NCI-H2227 treated with DMSO at 0.1 percent for 48 hours (cell line): ENCODE measurements around the gene ARHGEF12.

ENCODE experiments used
- DNase-seq: peaks from one replicate; lab custom pipeline; 2025; lab: John Stamatoyannopoulos, UW

Gene ARHGEF12

DNA sequence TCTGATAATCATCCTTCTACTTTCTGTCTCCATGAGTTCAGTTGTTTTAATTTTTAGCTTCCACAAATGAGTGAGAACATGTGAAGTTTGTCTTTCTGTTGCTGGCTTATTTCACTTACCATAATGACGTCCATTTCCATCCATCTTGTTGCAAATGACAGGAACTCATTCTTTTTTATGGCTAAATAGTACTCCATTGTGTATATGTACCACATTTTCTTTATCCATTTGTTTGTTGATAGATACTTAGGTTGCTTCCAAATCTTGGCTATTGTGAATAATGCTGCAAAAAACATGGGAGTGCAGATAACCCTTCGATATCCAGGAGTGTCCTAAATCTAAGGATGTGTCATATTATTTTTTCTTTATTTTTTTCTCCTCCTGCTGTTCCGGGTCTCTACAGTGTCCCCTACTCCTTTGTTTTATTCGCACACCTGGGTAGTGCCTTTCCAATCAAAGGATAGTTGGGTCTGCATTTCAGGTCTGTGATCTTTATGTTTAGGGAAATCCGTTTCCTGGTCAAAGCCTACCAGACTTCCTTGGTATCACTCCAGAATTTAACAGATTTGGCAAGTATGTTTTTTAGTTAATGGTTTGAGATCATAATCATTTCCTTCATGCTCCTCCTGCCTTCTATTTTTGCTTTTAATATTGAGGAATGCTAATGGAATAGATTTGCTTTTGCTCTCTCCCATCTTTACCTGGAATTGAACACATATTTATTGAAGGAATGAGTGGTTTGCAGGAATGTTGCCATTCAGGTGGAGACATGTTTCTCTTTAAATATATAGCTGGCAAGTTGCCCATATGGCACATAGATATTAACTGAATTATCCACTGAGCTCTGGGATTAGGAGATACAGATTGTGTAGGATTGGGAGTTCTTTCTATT is 53.7 kb downstream of the ARHGEF12 start:
- DNase-seq, result no peak

DNA sequence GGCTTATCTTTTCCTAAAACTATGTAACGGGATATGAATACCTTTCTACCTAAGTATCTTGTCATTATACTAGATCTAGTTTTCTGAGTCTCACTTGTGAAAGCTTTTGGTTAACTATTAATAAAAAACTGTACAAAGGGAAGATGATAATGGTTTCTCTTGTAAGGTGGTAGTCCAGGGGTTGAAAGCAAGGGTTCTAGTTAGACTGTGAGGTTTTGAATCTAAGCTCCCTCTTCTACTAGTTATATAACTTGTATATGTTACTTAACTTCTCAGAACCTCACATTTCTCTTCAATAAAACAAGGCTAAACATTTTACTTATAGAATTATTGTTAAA is 54.3 kb downstream of the ARHGEF12 start:
- DNase-seq, result no peak

DNA sequence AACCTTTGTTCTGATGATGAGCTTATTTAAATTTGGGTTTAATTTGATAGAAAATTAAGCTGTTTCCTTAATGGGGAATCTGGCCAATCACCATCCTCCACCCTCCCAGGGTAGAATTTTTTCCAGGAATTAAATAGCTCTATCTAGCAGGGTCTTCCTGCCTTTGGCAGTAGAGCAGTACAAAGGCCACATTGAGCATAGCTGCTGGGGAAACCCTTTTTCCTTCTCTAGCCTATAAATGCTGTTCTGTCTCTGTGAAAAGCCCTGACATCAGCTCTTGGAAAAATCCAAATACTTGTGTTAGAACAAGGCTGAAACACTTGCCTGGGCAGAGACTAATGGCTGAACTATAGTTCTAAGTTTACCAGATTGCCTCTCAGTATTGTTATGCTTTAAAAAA is 55.1 kb downstream of the ARHGEF12 start:
- DNase-seq, result no peak

DNA sequence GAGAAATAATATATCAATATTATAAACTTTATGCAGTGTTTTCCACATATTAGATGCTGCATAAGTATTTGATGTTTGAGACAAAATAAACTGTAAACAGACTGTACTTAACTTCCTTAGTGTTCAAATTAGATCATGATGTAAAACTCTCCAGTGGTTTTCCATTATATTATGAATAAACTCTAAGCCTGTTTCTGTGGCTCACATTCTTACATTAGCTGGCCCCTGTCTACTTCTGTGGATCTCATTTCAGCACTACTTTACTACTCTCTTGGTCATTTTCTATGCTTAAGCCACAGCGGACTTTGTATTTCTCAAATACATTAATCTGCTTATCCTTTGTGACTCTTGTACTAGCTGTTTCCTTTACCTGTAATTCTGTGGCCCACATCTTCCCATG is 55.6 kb downstream of the ARHGEF12 start:
- no peak for DNase-seq

DNA sequence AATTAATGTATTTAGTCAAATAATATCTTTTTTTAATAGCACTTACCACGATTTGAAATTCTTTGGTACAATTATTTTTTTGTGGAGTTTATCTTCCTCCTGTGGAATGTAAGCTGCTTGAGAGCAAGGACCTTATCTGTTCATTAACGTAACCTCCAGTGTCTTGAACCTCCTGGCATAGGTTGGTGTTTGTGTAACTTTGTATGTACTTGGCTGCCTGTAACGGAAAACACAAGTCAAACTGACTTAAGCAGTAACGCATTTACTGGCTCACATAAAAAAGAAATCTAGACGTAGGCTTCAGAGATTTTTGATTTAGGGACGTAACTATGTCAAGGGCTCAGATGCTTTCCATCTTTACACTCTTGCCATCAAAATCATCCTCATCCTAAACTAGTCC is 56.1 kb downstream of the ARHGEF12 start:
- DNase-seq, result no peak

DNA sequence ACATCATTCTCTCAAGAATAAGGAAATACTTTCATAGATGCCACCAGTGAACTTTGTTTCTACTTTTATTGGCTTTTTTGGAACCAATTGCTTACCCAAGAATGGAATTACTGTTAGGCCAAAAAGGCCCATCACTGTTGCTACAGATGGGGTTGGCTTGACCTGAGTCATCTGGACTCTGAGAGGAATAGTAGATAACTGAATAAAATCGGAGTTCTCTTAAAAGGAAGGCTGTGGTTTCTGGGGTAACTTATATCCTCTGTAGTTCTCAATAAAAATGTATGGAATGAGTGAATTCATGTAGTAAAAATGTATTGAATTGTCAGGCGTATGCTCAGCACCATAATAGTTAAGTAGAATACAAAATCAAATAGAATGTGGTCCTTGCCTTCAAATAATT is 56.6 kb downstream of the ARHGEF12 start:
- DNase-seq, result no peak

DNA sequence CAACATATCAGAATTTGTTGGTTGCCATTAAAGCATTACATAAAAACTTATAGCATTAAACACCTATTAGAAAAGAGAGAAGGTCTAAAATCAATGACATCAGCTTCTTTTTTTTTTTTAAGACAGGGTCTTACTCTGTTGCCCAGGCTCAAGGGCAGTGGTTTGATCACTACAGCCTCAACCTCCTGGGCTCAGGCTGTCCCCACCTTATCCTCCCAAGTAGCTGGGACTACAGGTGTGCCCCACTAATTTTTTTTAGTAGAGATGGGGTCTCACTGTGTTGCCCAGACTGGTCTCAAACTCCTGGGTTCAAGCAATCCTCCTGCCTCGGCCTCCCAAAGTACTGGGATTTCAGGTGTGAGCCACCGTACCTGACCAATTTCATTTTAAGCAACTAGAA is 57.9 kb downstream of the ARHGEF12 start:
- no peak for DNase-seq

DNA sequence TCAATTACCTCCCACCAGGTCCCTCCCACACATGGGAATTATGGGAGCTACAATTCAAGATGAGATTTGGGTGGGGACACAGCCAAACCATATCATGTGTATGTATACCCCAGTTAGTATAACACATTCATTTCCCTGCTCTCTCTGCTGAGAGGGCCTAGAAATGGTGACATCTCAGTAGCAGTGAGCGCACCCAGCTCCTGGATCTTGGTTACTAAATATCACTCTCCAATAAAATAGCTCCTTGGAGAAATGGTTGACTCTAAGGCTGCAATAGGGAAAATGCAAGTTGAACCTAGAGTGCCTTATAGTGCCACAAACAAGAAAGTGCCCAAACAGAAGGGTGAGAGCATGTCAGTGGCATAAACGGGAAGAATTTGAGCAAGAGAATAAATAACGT is 59.6 kb downstream of the ARHGEF12 start:
- DNase-seq, result no peak

DNA sequence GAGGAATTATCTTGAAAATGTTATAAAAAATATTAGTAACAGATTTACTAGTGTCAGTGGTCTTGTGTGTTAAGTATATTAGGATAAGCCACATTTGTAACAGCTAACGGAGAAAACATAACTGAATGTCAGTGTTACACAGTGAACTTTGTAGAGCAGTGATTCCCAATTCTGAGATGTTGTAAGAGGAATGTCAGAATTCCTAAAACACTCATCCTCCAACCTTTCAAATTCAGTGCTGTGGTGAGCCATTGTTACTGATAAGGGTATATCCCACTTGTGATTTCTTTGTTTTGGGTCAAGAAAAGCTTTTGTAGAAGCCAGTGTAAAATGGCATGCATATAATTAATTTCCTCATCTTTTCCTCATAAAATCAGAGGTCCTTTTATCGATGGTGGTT is 61.9 kb downstream of the ARHGEF12 start:
- no peak for DNase-seq

DNA sequence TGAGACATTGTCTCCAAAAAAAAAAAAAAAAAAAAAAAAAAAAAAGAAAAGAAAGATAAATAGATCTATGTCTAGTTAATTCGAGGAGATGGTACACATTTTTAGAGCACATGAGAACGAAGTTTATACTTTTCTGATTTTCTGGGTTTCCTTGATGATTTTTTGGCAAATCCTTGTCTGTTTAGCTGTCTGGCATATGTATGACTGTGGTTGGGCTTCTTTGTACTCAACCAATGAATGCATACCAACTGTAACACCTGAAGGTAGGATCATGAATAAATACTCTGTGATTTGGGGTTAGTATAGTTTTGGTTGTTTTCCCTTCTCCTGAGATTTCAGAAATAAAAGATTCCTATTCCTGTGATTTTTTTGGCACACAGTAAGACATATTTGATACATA is 63.1 kb downstream of the ARHGEF12 start:
- no peak for DNase-seq

DNA sequence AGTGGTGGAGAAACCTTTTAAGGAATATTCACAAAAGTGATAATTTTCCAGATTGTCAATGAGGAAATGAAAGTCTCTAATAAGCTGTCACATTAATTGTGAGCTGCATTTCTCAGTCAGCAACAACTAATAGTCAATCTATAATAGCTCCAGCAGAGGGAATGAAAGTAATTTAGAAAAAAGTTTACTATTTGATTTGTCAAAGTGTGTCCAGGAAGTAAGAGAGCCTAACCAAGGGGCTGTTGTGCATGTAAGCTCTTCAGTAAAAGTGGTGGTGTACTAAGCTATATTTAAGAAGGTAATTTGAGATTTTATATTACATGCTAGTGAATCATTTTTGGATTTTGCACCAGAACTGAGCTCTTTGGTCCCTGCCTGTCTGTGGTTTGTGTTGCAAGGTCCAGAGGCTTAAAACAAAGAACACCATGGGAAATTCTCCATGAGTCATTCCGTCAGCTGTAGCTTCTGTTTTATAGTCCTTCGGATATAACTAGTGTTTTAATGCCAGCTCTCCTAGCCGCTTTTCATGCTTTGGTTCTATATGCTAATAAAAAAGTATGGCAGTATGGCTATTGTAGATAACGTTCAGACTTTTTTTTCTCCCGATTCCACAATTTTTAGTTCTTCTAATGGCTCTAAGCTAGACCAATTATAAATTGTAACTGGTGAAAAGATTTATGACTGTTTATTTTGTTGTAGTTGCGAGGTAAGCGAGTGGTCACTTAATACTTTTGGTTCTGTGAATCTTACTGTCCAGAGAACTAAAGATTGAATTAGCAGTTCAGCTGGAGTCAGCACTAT is 64.6 kb downstream of the ARHGEF12 start:
- peak; percentile 46 for DNase-seq

DNA sequence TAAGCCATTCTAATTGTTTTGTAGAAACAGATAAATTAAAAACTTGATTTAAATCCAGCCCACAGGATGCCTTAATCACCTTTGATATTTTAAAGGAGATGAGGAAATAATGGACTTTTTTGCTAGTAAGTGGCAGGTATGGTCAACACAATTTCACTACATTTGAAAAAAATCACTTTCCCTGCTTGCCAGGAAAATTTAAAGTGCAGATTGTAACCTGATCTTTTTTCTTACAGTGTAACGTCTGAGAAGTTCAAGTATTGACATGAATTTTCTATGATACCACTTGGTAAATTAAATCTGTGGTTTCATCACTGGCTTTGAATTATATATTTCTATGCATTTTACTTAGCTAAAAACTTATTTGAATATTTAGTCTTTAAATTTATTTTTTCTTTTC is 65.3 kb downstream of the ARHGEF12 start:
- no peak for DNase-seq

DNA sequence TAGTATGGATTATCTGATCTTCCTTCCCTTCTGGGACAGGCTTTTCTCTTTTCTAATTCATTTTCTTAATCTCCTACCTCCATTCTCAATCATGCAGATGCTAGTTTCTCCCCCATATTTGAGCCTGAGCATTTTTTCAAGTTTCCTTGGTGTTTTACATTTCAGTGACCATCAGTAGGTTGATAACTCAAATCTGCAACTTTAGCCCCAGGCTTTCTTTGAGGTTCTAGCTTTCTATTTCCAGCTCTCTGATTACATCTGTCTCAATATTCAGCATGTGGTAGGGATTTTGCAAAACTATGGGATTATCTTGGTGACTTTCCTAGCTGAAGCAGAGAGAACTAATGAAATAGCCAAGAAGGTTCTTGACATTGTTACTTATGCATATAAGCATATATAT is 67.8 kb downstream of the ARHGEF12 start:
- no peak for DNase-seq

DNA sequence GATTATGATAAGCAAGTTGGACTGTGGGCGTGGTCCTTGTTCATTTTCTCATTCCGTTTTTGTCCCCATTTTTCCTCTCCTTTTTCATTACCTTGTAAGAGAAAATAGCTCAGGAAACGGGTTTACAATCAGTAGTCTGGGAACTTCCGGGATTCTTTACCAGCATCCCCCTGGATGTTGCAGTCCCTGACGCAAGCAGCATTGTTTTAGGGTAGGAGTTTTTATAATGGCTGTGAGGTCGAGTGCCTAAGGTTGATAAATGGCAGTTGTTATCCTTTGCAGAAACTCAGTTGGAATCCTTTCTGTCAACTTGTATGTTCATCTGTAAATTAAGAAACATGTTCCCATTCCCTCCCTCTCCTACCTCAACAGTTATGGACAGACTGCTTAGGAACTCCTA is 68.3 kb downstream of the ARHGEF12 start:
- peak; percentile 7 for DNase-seq

DNA sequence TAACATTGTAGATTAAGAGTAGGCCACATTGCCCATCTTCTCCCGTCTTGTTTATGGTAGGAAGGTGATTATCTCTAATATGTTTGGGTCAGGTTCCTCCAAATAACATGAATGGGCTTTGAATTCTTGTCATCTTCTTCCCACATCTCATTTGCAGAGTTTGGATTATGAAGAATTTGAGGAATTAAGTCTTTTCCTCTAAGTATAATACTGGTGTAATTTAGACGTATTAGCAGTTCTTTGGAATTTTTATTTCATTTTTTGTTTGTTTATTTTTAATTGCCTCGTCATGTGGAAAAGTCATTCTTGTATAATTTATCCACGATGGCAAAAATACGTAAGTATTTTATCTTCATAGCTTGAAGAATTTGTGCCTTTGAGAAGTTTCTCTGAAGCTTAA is 73.4 kb downstream of the ARHGEF12 start:
- DNase-seq, result no peak

DNA sequence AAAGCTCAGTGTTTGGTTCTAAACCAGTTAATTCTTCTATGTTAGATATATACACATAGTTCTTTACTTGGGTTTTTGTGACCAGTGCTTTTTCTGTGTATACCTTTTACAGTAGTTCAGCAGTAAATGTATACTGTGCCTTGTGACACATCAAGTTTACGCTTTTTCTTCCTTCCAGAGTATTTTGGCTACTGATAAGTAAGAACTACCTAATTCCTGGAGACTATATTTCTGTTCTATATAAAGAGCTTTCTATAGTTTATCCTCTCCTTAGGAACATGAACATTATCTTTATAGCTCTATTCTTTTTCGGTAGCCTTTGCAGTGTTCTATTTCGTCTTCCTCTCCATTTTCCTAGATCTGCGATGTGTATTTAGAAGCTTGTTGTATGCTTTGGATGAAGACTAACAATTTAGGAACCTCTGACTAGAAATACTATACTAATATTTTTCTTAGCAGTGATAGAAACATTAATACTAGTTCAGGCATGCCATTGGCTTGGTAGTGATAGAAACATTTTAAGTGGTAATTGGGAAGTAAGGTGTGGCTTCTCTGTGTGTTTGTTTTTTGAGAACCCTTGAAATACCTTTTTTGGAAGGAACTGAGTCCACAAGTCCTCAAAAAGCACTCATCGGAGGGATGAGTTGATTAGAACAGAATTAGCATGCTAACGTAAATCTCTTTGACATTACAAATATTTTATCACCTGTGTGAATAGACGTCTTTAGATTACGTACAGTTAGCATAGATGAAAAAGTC is 74.6 kb downstream of the ARHGEF12 start:
- DNase-seq, result no peak

DNA sequence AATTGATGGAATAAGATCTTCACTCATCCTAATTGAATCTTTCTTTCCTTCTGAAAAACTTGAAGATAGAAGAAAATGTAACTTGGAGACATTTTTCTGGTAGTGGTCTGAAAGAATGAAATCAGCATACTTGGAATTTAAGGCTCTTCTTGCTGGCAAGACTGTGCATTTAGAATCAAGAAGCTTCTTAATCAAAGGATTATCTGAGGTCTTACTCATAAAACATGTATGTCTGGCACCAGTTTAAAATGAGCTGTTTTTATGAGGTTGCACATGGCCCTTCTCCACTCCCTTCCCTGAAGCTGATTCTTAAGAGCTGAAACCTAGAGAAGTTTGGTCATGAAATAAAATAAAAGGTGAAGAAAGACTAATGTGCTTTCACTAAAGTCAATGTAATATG is 77.3 kb downstream of the ARHGEF12 start:
- DNase-seq, result no peak

DNA sequence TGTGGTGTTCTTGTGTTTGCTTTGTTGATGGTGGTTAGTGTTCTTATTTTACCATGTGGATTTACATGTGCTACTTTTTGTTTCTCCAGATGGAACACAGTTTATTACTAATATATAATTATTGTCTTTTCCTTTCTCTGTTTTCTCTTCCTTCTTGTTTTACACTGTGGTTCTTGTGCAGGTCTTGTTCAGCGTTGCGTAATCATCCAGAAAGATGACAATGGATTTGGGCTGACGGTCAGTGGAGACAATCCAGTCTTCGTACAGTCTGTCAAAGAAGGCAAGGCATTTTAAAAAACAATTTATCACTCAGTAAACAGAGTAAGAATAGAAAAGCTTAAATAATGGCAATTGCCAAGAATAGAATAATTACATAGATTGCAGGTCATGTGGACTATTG is 84.4 kb downstream of the ARHGEF12 start:
- DNase-seq, result no peak

DNA sequence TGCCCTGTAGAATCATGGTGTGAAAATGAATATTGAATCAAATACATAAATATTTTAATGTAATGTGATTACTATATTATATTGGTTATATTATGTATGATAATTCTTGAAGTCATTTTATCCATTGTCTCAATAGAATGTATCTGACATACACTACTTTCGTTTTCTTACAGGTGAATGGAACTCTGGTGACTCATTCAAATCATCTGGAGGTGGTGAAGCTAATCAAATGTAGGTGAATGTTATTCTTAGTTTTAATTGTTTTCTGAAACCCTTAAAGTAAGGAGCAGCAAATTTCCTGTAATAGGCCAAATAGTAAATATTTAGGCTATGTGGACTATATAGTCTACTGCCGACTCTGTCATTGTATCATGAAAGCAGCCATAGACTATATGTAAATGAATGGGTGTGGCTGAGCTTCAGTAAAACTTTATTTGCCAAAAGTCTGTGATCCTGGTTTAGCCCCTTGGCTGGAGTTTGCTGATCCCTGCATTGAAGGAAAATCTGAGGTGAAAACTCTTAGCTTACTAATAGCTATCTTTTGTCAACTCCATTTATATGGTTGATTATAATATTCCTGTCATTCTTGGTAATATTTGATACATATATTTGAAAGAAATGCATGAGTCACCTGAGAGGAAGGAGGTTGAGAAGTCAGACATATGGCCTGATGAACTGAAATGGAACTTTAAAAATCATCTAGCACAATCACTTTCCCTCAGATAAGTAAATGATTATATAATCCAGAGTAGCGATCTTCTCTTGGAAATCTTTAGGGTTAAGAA is 88.2 kb downstream of the ARHGEF12 start:
- DNase-seq, result no peak

DNA sequence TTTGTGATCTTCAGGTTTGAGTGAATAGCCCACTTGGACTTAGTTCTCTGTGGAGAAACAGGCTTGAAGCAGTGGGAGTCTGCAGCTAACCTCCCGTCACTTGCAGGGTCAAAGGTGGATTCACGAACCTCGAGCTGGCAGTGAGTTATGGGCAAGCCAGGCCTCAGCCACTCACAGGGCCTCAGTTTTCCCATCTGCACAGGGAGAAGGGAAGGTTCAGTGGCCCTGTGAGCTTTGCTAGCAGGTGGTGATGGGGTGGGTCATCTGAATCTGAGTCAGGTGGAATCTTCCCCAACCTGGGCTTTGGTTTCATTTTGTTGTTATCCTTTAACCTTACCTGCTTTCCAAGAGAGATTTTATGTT is 88.7 kb downstream of the ARHGEF12 start:
- no peak for DNase-seq

DNA sequence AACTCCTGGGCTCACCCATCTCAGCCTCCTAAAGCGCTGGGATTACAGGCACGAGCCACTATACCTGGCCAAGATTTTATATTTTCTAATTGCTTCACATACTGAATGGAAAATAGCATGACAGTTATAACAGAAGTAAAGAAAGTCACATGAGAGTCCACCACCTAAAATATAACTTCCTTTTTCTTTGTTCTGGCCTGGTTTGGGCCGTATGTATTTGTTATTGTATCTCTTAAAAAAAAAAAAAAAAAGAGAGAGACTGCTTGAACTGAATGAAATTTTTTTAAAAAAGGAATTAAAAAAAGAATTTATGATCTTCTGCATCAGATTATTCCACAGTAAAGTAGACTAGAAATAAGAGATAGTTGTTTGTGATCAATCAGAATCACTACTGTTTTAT is 89.3 kb downstream of the ARHGEF12 start:
- DNase-seq, result no peak

DNA sequence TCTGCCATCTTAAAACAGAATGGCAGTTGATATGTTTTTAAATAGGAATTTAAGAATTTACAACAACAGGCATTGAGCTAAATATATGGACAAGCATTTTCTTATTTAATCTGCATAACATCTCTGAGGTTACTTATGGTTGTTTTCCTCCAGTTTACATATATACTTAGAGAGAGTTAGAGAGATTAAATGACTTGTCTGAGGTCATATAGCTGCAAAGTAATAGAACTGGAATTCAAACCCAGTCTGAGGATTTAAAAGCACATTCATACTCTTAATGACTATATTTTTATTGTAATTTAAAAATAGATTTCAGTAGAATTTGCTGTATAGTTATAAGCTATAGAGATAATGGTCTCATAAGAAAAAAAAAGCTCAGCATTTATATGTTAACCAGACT is 93.9 kb downstream of the ARHGEF12 start:
- no peak for DNase-seq
